ENCODE measurements around the gene SETD6.

The SETD6 gene

GRCh38 chr16:58509256-58510096 lies 5.8 kb upstream of the SETD6 start:
- DNase-seq, result no peak

DNA sequence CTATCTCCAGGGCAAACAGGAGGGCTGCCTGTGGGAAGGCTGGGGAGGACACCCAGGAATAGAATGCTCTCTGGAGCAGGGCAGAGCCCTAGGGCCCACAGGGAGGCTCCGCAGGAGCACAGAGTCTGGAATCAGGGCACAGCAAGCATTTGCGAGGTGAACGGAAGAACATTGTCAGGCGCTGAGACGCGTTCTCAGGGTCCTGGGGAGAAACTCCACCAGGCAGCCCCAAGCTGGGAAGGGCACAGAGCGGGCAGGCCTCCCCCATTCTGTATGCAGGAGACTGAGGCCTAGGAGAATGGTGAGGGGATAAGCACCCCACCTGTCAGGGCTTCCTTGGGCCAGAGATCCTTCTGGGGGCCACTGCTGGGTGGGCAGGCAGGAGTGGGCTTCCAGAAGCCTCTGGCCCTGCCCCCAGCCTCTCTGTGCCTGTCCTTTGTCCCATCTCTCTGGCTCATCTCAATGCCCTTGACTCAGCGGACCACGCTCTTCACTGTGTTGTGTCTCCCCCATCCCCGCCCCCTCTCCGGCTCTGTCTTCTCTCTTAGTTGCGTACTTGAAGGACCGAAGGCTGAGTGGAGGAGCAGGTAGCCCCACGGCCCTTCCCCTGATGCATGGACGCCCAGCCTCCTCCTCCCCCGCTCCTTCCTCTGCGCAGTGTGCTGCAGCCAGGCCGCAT lies 5.1 kb upstream of the SETD6 start:
- no peak for DNase-seq

DNA sequence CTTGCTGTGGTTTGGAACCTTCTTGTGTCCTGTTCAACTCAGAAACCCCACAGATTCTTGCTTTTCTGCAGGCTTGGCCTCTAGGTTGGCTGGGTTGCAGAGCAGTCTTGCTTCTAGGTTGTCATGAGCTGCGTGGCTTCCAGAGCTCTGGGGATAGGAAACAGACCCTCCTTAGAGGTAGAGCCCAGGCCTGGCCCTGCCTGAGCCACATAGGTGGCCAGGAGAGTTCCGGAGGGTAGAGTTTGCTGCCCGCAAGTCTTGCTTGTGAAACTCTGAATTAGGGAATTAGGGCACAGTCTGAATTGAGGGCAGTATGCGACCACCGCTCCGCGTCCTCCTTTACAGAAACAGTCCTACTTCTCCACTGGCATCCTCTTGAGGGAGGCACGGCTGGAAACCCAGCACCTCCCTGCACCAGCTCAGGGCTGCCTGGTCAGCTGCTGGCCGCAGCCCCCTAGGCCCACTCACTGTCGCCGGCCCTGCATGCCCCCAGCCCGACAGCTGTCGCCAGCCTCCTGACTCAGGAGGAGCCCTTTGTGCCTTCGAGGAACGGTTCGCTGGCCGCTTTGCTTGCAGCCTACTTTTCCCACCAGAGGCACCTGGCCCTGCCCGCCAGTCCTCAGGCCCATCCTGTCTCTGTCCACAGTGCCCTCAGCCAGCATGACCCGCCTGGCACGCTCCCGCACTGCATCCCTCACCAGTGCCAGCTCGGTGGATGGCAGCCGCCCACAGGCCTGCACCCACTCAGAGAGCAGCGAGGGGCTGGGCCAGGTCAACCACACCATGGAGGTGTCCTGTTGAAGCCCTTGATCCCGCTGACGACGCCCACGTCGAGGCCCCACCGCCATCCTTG lies 4.3 kb upstream of the SETD6 start:
- no peak for DNase-seq

DNA sequence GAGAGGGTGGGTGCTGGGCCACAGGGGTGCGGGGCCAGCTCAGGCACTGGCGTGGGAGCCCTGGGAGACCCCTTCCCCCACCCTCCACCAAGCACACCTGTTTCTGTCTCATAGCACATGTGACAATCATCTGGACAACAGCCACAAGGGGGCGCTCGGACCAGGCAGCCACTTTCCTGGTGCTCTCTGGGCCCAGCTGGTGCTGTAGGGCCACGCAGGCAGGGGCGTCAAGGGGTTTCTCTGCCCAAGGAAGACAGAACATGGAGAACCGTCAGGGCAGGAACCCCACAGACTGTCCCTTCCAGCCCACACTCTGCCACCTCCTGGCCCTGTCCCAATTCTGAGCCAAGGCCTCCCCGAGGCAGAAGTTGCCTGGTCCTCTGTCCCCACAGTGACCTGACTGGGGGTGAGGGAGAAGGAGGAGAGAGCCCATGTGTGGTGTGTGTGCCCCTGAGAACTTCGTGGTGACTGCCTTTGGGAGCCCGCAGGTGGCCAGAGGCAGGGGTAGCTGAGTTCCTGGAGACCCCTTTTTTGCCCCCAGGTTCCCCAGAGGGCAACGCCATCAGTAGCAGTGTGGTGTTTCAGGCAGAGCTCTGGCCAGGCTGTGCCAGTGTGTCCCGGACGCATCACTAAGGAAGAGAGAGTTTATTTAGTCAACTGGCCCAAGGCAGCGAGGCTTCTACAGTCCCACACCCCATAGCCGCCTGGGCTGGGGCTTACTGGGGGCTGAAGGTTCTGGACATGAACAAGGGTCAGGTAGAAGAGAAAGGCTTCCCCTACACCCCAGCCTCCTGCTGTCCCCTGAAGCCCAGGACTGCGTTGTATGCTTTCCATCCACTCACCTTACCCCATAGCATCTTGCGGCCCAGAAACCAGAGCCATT lies 3.1 kb upstream of the SETD6 start:
- DNase-seq, result peak; percentile 62 to 83 (median 72)

DNA sequence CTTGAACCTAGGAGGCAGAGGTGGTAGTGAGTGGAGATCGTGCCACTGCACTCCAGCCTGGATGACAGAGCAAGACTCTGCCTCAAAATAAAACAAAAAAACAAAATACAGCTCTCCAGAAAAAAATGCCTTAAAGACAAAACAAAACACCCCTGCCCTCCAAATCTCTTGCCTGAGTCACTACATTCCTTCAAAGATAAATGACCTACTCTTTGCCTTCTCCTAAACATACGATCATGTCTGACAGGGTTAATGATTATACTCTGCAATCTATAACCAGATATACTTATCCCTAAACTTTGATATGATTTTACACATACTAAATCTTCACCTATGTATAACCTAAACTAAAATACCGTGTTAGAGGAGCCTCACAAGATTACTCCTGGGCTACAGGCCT lies 1.4 kb upstream of the SETD6 start:
- no peak for DNase-seq

- peak in 2 of 5 donors; percentile 39 to 48 for DNase-seq
Measured at GRCh38 chr16:58515871-58516767, 802 bp downstream of the SETD6 start.

GRCh38 chr16:58516768-58517107 lies 1.4 kb downstream of the SETD6 start:
- no peak for DNase-seq

DNA sequence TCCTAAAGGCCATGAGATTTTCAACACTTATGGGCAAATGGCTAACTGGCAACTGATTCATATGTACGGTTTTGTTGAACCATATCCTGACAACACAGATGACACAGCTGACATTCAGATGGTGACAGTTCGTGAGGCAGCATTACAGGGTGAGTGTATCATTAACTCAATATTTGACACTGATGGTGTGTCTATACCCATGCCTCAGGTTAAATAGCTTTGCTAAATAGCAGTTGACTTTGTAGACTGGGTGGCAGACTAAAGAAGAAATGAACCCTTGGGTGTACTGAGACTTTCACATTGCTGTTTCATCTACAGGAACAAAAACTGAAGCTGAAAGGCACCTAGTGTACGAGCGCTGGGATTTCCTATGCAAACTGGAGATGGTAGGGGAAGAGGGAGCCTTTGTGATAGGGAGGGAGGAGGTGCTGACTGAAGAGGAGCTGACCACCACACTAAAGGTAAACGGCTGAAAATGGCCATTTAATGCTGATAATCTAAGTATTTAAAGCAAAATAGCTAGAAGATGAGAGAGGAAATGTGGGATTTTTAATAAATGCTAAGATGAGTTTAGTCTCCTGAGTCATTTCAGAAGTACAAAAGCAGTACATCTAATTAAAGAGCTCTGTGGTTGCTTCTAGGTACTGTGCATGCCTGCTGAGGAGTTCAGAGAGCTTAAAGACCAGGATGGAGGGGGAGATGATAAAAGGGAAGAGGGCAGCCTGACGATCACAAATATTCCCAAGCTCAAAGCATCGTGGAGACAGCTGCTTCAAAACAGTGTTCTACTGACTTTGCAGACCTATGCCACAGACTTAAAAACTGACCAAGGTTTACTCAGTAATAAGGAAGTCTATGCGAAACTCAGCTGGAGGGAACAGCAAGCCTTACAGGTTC lies 3.0 kb downstream of the SETD6 start:
- peak in 1 of 5 donors; percentile 25 for DNase-seq

DNA sequence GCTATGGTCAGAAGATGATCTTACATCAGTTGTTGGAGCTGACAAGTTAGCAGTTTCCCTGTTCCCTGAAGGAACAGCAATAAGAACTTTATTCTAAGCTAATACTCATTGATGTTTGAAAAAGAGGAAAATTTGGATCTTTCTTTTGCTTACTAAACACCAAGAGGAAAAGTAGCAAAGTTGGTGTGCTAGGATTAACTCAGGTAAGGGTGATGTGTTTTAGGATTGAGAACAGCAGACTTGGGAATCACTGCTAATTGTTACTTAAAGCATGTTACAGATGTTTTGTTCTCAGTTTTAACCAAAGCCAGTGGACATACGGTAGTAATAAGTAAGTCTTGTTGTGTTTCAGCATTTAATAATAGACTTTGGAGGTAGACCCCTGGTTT lies 3.7 kb downstream of the SETD6 start:
- DNase-seq, result no peak

DNA sequence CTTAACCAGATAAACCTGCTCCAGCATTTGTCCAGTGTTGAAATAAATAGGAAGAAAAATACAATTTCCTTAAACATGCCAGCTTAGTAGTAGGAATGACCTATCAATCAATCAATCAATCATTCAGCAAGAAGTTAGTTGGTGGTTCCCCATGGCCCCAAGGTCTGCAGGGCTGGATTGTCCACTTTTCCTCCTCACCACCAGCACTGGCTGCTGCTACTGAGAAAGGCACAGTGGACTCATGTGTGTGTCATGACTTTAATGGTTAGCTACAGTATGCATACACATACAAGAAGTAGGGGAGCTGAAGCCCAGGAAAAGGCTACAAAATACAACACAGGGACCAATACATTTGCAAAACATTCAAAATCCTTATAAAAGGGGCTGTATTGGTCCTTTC lies 4.4 kb downstream of the SETD6 start:
- DNase-seq, result no peak

GRCh38 chr16:58530179-58530578 lies 14.9 kb downstream of the SETD6 start:
- no peak for DNase-seq

- no peak for DNase-seq
Measured at GRCh38 chr16:58532414-58532813, 17.1 kb downstream of the SETD6 start.

- no peak for DNase-seq
Measured at GRCh38 chr16:58533751-58534470, 18.6 kb downstream of the SETD6 start.

- DNase-seq, result no peak
Measured at GRCh38 chr16:58535100-58535499, 19.8 kb downstream of the SETD6 start.

GRCh38 chr16:58536278-58536677 lies 21.0 kb downstream of the SETD6 start:
- DNase-seq, result no peak

GRCh38 chr16:58537124-58537906 lies 22.0 kb downstream of the SETD6 start:
- no peak for DNase-seq

- no peak for DNase-seq
Measured at GRCh38 chr16:58541711-58542110, 26.4 kb downstream of the SETD6 start.

DNA sequence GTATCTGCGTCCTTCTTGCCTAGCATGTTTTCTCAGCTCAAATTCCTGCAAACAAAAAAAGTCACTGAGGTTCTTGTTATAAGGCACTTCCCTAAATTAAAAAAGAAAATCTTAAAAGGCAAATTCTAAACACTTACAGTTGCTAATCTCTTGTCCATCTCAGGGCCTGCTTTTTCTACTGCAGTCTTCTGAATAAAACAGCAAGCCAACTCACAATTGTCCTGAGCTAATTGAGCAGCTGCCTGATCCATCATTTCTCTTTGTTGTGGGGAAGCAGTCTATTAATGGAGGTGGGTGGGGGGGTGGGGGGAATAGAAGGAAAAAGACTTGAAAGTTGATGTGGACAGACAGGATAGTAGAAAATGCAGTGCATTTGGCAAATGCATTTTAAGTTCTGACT lies 27.0 kb downstream of the SETD6 start:
- DNase-seq, result no peak

DNA sequence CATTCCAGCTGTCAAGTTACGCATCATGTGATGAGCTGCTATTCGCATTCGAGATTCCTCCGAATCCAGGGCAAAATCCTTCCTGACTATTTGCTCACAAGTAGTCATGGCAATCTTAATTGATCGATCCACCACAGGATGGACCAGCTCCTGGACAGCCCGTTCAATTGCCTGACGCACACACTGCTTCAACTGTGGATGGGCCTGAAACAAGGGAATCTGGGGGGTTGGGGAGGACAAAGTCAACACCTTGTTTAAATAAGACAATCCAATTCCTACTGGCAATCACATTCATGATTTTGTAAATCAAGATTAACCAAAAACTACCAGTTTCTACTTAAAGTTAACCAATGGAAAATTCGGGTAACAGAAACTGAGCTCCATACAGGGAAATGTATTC lies 28.4 kb downstream of the SETD6 start:
- no peak for DNase-seq
